Measurements from ENCODE around the gene MAST4.

DNA sequence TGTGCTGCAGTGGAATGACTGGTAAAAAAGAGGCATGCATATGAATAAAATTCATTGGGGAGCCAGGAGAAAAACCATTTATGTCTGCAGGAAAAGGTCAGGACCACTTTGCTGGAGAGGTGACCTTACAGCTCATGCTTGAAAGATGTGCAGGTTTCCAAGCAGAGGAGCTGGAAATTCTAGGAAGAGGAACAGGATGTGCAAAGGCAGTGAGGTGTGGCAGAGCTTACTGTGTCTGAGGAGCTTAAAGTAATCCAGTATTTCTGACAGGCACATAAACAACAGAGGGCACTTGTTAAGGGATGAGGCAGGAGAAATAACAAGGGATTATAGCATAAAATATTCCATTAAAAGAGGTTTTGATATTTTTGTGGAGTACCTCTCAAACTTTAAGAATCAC is 397.3 kb downstream of the MAST4 start:
- no peak for TF ChIP-seq EP300 (IDR thresholded peaks at IDR 0.05)
- no peak for TF ChIP-seq POLR2A (IDR thresholded peaks at IDR 0.05)
- no peak for TF ChIP-seq CTCF (IDR thresholded peaks at IDR 0.05)

All from gastroesophageal sphincter (tissue), 3 donors.